ENCODE data around the gene DHRS3. TPM values are rescaled to one million over a fixed set of nuclear protein-coding genes. Genes with fewer than 3 reads are reported as not detected.
A peak's percentile ranks its signal among the peaks of the same experiment; 100 is the strongest.

The DHRS3 gene
- total and polyA plus RNA-seq, 2 of the 13 experiments (the other 11 are each of a cell fraction or from before 2014, with no cell fraction given), result 48.5 to 90.5 TPM

DNA sequence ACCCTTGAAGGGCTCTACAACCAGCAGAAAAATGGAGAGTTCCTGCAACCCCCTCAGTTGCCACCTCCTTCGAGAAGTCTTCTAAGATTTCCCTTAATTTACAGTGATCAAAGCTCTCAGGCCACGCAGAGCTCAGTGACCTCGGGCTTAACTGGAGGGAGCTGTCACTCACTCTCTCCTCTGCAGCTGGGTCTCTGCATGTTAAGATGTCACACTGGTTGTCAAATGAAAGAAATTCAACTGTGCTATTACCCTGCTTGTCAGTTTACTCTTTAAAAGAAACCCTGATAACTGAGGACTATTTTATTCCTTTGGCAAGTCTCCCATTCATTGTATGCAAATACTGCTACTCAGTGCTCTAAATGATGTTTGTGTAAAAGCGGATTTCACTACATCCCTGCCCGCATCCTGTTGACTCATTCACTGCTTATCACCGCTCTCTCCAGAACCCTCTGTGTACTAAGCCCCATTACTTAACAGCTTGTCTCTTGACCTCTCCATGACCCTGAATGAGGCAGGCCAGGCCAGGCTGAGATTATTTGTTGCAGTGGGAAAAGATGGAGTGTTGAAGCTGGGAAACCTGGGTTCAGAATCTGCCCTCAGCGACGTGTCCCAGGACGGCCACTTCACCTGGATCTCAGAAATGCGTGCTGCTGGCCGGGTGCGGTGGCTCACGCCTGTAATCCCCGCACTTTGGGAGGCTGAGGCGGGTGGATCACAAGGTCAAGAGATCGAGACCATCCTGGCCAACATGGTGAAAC is 13.7 kb downstream of the DHRS3 start (continued):
- TF ChIP-seq NPAS2 (CRISPR knock-in tag; IDR thresholded peaks at IDR 0.05; ENCODE audit: borderline replicate concordance), result no peak
- TF ChIP-seq MAFG (CRISPR knock-in tag; IDR thresholded peaks at IDR 0.05), result no peak
- no peak for TF ChIP-seq ZNF781 (CRISPR knock-in tag; IDR thresholded peaks at IDR 0.05; ENCODE audit: borderline replicate concordance, not compliant biosample characterization)
- no peak for TF ChIP-seq ZNF7 (CRISPR knock-in tag; IDR thresholded peaks at IDR 0.05)
- no peak for TF ChIP-seq PRMT3 (CRISPR knock-in tag; IDR thresholded peaks at IDR 0.05; ENCODE audit: borderline replicate concordance, low read depth)
- no peak for TF ChIP-seq ZNF558 (CRISPR knock-in tag; IDR thresholded peaks at IDR 0.05; ENCODE audit: borderline replicate concordance)
- TF ChIP-seq TMF1 (CRISPR knock-in tag; IDR thresholded peaks at IDR 0.05; ENCODE audit: low read depth), result no peak
- TF ChIP-seq ZNF20 (CRISPR knock-in tag; IDR thresholded peaks at IDR 0.05), result no peak
- TF ChIP-seq REXO4 (CRISPR knock-in tag; IDR thresholded peaks at IDR 0.05; ENCODE audit: borderline replicate concordance), result no peak
- peak; percentile 70 for TF ChIP-seq FOXK2 (IDR thresholded peaks at IDR 0.05)
- no peak for TF ChIP-seq SNRNP70 (IDR thresholded peaks at IDR 0.05; ENCODE audit: low read depth, low read length)
- 0 out of 2 replicates have a peak, but pooled peaks have one; percentile 36 for TF ChIP-seq FOXA1 (IDR thresholded peaks at IDR 0.05)
- peak; percentile 98 for TF ChIP-seq FOXA1 (CRISPR knock-in tag; IDR thresholded peaks at IDR 0.05)
- TF ChIP-seq ZNF720 (CRISPR knock-in tag; IDR thresholded peaks at IDR 0.05), result no peak
- TF ChIP-seq ZNF354B (CRISPR knock-in tag; IDR thresholded peaks at IDR 0.05), result no peak
- TF ChIP-seq U2AF2 (IDR thresholded peaks at IDR 0.05; ENCODE audit: low read depth, low read length), result no peak
- TF ChIP-seq ZFP41 (CRISPR knock-in tag; IDR thresholded peaks at IDR 0.05; ENCODE audit: borderline replicate concordance), result no peak
- TF ChIP-seq ZNF562 (CRISPR knock-in tag; IDR thresholded peaks at IDR 0.05; ENCODE audit: borderline replicate concordance), result no peak
- peak; percentile 54; the same call in 1 of the 2 replicates for TF ChIP-seq SNAPC2 (CRISPR knock-in tag; IDR thresholded peaks at IDR 0.05)
- TF ChIP-seq SRSF1 (optimal IDR thresholded peaks at IDR 0.05; ENCODE audit: low read depth, low read length), result no peak
- no peak for TF ChIP-seq ZNF510 (CRISPR knock-in tag; IDR thresholded peaks at IDR 0.05; ENCODE audit: low read depth)
- TF ChIP-seq, protein P1, sequence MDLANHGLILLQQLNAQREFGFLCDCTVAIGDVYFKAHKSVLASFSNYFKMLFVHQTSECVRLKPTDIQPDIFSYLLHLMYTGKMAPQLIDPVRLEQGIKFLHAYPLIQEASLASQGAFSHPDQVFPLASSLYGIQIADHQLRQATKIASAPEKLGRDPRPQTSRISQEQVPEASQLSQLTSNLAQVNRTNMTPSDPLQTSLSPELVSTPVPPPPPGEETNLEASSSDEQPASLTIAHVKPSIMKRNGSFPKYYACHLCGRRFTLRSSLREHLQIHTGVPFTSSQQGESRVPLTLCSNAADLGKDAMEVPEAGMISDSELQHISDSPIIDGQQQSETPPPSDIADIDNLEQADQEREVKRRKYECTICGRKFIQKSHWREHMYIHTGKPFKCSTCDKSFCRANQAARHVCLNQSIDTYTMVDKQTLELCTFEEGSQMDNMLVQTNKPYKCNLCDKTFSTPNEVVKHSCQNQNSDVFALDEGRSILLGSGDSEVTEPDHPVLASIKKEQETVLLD (CRISPR knock-in tag; IDR thresholded peaks at IDR 0.05; ENCODE audit: low read depth), result peak; percentile 39; the same call in 1 of the 2 replicates
- no peak for TF ChIP-seq MATR3 (CRISPR knock-in tag; IDR thresholded peaks at IDR 0.05)
- TF ChIP-seq, protein P2, sequence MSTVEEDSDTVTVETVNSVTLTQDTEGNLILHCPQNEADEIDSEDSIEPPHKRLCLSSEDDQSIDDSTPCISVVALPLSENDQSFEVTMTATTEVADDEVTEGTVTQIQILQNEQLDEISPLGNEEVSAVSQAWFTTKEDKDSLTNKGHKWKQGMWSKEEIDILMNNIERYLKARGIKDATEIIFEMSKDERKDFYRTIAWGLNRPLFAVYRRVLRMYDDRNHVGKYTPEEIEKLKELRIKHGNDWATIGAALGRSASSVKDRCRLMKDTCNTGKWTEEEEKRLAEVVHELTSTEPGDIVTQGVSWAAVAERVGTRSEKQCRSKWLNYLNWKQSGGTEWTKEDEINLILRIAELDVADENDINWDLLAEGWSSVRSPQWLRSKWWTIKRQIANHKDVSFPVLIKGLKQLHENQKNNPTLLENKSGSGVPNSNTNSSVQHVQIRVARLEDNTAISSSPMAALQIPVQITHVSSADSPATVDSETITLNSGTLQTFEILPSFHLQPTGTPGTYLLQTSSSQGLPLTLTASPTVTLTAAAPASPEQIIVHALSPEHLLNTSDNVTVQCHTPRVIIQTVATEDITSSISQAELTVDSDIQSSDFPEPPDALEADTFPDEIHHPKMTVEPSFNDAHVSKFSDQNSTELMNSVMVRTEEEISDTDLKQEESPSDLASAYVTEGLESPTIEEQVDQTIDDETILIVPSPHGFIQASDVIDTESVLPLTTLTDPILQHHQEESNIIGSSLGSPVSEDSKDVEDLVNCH (CRISPR knock-in tag; IDR thresholded peaks at IDR 0.05), result no peak
- TF ChIP-seq ZNF878 (CRISPR knock-in tag; IDR thresholded peaks at IDR 0.05), result no peak; the same call in 1 of the 2 replicates
- TF ChIP-seq, protein P3, sequence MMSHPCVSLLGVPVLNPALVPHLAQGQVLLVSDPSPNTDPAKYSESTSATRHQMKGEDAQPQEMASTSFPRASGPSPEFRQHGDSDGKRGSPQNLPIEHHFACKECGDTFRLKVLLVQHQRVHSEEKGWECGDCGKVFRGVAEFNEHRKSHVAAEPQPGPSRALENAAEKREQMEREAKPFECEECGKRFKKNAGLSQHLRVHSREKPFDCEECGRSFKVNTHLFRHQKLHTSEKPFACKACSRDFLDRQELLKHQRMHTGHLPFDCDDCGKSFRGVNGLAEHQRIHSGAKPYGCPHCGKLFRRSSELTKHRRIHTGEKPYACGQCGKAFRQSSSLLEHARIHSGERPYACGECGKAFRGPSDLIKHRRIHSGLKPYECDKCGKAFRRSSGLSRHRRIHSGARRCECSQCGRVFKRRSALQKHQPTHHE (CRISPR knock-in tag; IDR thresholded peaks at IDR 0.05; ENCODE audit: borderline replicate concordance), result no peak
- TF ChIP-seq HOXD1 (CRISPR knock-in tag; IDR thresholded peaks at IDR 0.05), result no peak
- no peak for TF ChIP-seq TAF1 (CRISPR knock-in tag; IDR thresholded peaks at IDR 0.05)
